ENCODE data around the gene DYNAP.

Gene DYNAP

GRCh38 chr18:54590945-54591344, at the start of gene DYNAP:
Gene DYNAP (plus strand): TSS chr18:54591245. CDS start chr18:54591283, 38 bp downstream.
- DNase-seq, result no peak

- DNase-seq, result no peak
Observed at GRCh38 chr18:54551590-54551989, 39.5 kb upstream of the DYNAP start.

GRCh38 chr18:54555286-54555685, 35.8 kb upstream of the DYNAP start:
- no peak for DNase-seq

- DNase-seq, result no peak
Observed at GRCh38 chr18:54555996-54556395, 35.0 kb upstream of the DYNAP start.

- DNase-seq, result no peak
Observed at GRCh38 chr18:54557958-54558357, 33.1 kb upstream of the DYNAP start.

GRCh38 chr18:54558609-54559585, 32.1 kb upstream of the DYNAP start:
- DNase-seq, result peak; percentile 13

- no peak for DNase-seq
Observed at GRCh38 chr18:54561706-54562267, 29.3 kb upstream of the DYNAP start.

GRCh38 chr18:54580202-54580729, 10.8 kb upstream of the DYNAP start:
- DNase-seq, result no peak

- no peak for DNase-seq
Observed at GRCh38 chr18:54584065-54584464, 7.0 kb upstream of the DYNAP start.

GRCh38 chr18:54585743-54586142, 5.3 kb upstream of the DYNAP start:
- DNase-seq, result no peak

- no peak for DNase-seq
Observed at GRCh38 chr18:54604211-54604610, 13.2 kb downstream of the DYNAP start.

GRCh38 chr18:54606835-54607212, 15.8 kb downstream of the DYNAP start:
- no peak for DNase-seq

GRCh38 chr18:54607213-54608027, 16.4 kb downstream of the DYNAP start:
- no peak for DNase-seq

GRCh38 chr18:54608028-54608642, 17.1 kb downstream of the DYNAP start:
- no peak for DNase-seq

GRCh38 chr18:54611816-54612215, 20.8 kb downstream of the DYNAP start:
- DNase-seq, result no peak

GRCh38 chr18:54612237-54612636, 21.2 kb downstream of the DYNAP start:
- no peak for DNase-seq

GRCh38 chr18:54613174-54613573, 22.1 kb downstream of the DYNAP start:
- no peak for DNase-seq

GRCh38 chr18:54616220-54616848, 25.3 kb downstream of the DYNAP start:
- no peak for DNase-seq

- DNase-seq, result no peak
Observed at GRCh38 chr18:54622084-54622483, 31.0 kb downstream of the DYNAP start.

- DNase-seq, result no peak
Observed at GRCh38 chr18:54626779-54627178, 35.7 kb downstream of the DYNAP start.

- no peak for DNase-seq
Observed at GRCh38 chr18:54630963-54631362, 39.9 kb downstream of the DYNAP start.

- no peak for DNase-seq
Observed at GRCh38 chr18:54636217-54636616, 45.2 kb downstream of the DYNAP start.

All from NCI-H2171 treated with DMSO at 0.1 percent for 48 hours (cell line).